Transverse colon (tissue), 3 donors: ENCODE data around the gene ATP6V1C2.

Experiments used
- CTCF ChIP-seq, 5 experiments: fragments of 200-600 bp in 3 of 5; fragments of 450-650 bp in 2 of 5; sonication (generic) in 3 of 5; IDR thresholded peaks; 1 replicate in 2 of 5; 2 replicates in 3 of 5; pipeline ENCODE4 v1.5.1; 2016 to 2017; ENCODE audit warnings: antibody characterized with exemption in 5 of 5, inconsistent platforms in 3 of 5, mild to moderate bottlenecking in 2 of 5, moderate library complexity in 1 of 5
- EP300 ChIP-seq: sonication (generic); formaldehyde crosslinking; IDR thresholded peaks from one replicate; pipeline ENCODE4 v1.6.1; 2017; ENCODE audit warnings: antibody characterized with exemption, low read depth
- POLR2A ChIP-seq: fragments of 450-650 bp; IDR thresholded peaks from one replicate; pipeline ENCODE4 v1.6.1; 2016; ENCODE audit warnings: antibody characterized with exemption, mild to moderate bottlenecking, moderate library complexity

- TF ChIP-seq CTCF (IDR thresholded peaks at IDR 0.05): no peak
- TF ChIP-seq EP300: no peak
- TF ChIP-seq POLR2A: no peak
Measured at GRCh38 chr2:10720306-10720705, 1.1 kb upstream of the ATP6V1C2 start.
